T-helper 2 cell treated with Interferon-gamma antibody and Interleukin-4, amounts not matched to agents 5 μg/mL and 100 μg/mL, for 36 hours (primary cell): ENCODE measurements around the gene SCNN1B.

ENCODE experiments used
- DNase-seq: peaks from one replicate; pipeline ENCODE4 v3.0.0; 2021; ENCODE audit warnings: low spot score
- H3K27ac Mint-ChIP-seq: one replicate; pipeline ENCODE4 v1.8.0; 2021; ENCODE audit warnings: mild to moderate bottlenecking, mixed read lengths
- H3K27me3 Mint-ChIP-seq: one replicate; pipeline ENCODE4 v1.8.0; 2021; ENCODE audit warnings: low read depth, mixed read lengths
- H3K36me3 Mint-ChIP-seq: one replicate; pipeline ENCODE4 v1.8.0; 2021; ENCODE audit warnings: low read depth, mixed read lengths
- H3K4me1 Mint-ChIP-seq: one replicate; pipeline ENCODE4 v1.8.0; 2021; ENCODE audit warnings: low read depth, mixed read lengths
- H3K4me3 Mint-ChIP-seq: one replicate; pipeline ENCODE4 v1.8.0; 2022; ENCODE audit warnings: mild to moderate bottlenecking, moderate library complexity, mixed read lengths
- H3K9me3 Mint-ChIP-seq: one replicate; pipeline ENCODE4 v1.8.0; 2021; ENCODE audit warnings: mixed read lengths

Gene SCNN1B

GRCh38 chr16:23320693-23321092, 18.6 kb downstream of the SCNN1B start:
- no peak for DNase-seq
- Mint-ChIP-seq H3K27me3 (peaks cover 2% of the 10 kb centered on the region), H3K36me3 (no peaks in the 10 kb centered on the region), H3K4me1 (no peaks in the 10 kb centered on the region), H3K4me3 (no peak overlapping the region), H3K9me3 (no peaks in the 10 kb centered on the region), H3K27ac (no peak overlapping the region)

- Mint-ChIP-seq H3K27me3 (peaks cover 2% of the 10 kb centered on the region), H3K9me3 (no peaks in the 10 kb centered on the region), H3K4me1 (no peaks in the 10 kb centered on the region), H3K27ac (no peak overlapping the region), H3K4me3 (no peak overlapping the region), H3K36me3 (no peaks in the 10 kb centered on the region)
- DNase-seq = no peak
These were observed 19.2 kb downstream of the SCNN1B start for GRCh38 chr16:23321206-23321875.

GRCh38 chr16:23323224-23324030, 21.3 kb downstream of the SCNN1B start:
- H3K9me3 Mint-ChIP-seq = no peaks in the 10 kb centered on the region
- peaks cover 2% of the 10 kb centered on the region for H3K27me3 Mint-ChIP-seq
- no peak for DNase-seq
- H3K4me1 Mint-ChIP-seq = no peaks in the 10 kb centered on the region
- H3K27ac Mint-ChIP-seq = no peak overlapping the region
- H3K36me3 Mint-ChIP-seq = no peaks in the 10 kb centered on the region
- H3K4me3 Mint-ChIP-seq = no peak overlapping the region

GRCh38 chr16:23324727-23325126, 22.6 kb downstream of the SCNN1B start:
- no peak for DNase-seq
- Mint-ChIP-seq H3K27me3 (peaks cover 2% of the 10 kb centered on the region), H3K27ac (no peak overlapping the region), H3K4me3 (no peak overlapping the region), H3K36me3 (no peaks in the 10 kb centered on the region), H3K9me3 (no peaks in the 10 kb centered on the region), H3K4me1 (no peaks in the 10 kb centered on the region)

GRCh38 chr16:23327836-23328235, 25.7 kb downstream of the SCNN1B start:
- no peak overlapping the region for H3K27ac Mint-ChIP-seq
- no peak overlapping the region for H3K4me3 Mint-ChIP-seq
- H3K9me3 Mint-ChIP-seq = no peaks in the 10 kb centered on the region
- DNase-seq = no peak
- no peaks in the 10 kb centered on the region for H3K4me1 Mint-ChIP-seq
- H3K36me3 Mint-ChIP-seq = no peaks in the 10 kb centered on the region
- H3K27me3 Mint-ChIP-seq = peaks cover 2% of the 10 kb centered on the region

GRCh38 chr16:23330161-23330560, 28.1 kb downstream of the SCNN1B start:
- no peaks in the 10 kb centered on the region for H3K27me3 Mint-ChIP-seq
- H3K4me1 Mint-ChIP-seq = no peaks in the 10 kb centered on the region
- no peaks in the 10 kb centered on the region for H3K36me3 Mint-ChIP-seq
- H3K4me3 Mint-ChIP-seq = no peak overlapping the region
- no peak for DNase-seq
- no peaks in the 10 kb centered on the region for H3K9me3 Mint-ChIP-seq
- no peak overlapping the region for H3K27ac Mint-ChIP-seq

GRCh38 chr16:23330583-23331249, 28.6 kb downstream of the SCNN1B start:
- H3K27ac Mint-ChIP-seq = no peak overlapping the region
- no peaks in the 10 kb centered on the region for H3K9me3 Mint-ChIP-seq
- H3K4me1 Mint-ChIP-seq = no peaks in the 10 kb centered on the region

GRCh38 chr16:23333034-23333579, 31.0 kb downstream of the SCNN1B start:
- H3K27me3 Mint-ChIP-seq = no peaks in the 10 kb centered on the region
- no peaks in the 10 kb centered on the region for H3K4me1 Mint-ChIP-seq
- H3K9me3 Mint-ChIP-seq = no peaks in the 10 kb centered on the region
- DNase-seq = no peak
- no peaks in the 10 kb centered on the region for H3K36me3 Mint-ChIP-seq
- H3K4me3 Mint-ChIP-seq = no peak overlapping the region
- no peak overlapping the region for H3K27ac Mint-ChIP-seq

More at GRCh38 chr16:23330583-23331249, 28.6 kb downstream of the SCNN1B start:
- Mint-ChIP-seq H3K36me3 (no peaks in the 10 kb centered on the region), H3K4me3 (no peak overlapping the region), H3K27me3 (no peaks in the 10 kb centered on the region)
- no peak for DNase-seq

GRCh38 chr16:23333831-23334456, 31.8 kb downstream of the SCNN1B start:
- H3K4me3 Mint-ChIP-seq = no peak overlapping the region
- H3K27ac Mint-ChIP-seq = no peak overlapping the region
- DNase-seq = no peak
- H3K4me1 Mint-ChIP-seq = no peaks in the 10 kb centered on the region
- no peaks in the 10 kb centered on the region for H3K9me3 Mint-ChIP-seq
- H3K36me3 Mint-ChIP-seq = no peaks in the 10 kb centered on the region
- no peaks in the 10 kb centered on the region for H3K27me3 Mint-ChIP-seq

GRCh38 chr16:23334457-23334853, 32.4 kb downstream of the SCNN1B start:
- no peaks in the 10 kb centered on the region for H3K9me3 Mint-ChIP-seq
- H3K27ac Mint-ChIP-seq = no peak overlapping the region
- no peak overlapping the region for H3K4me3 Mint-ChIP-seq
- H3K27me3 Mint-ChIP-seq = no peaks in the 10 kb centered on the region
- H3K36me3 Mint-ChIP-seq = no peaks in the 10 kb centered on the region
- H3K4me1 Mint-ChIP-seq = no peaks in the 10 kb centered on the region
- DNase-seq = no peak

GRCh38 chr16:23334950-23335349, 32.8 kb downstream of the SCNN1B start:
- DNase-seq = no peak
- no peaks in the 10 kb centered on the region for H3K4me1 Mint-ChIP-seq
- H3K36me3 Mint-ChIP-seq = no peaks in the 10 kb centered on the region
- no peak overlapping the region for H3K4me3 Mint-ChIP-seq
- peaks cover under 1% of the 10 kb centered on the region for H3K27me3 Mint-ChIP-seq
- no peaks in the 10 kb centered on the region for H3K9me3 Mint-ChIP-seq
- H3K27ac Mint-ChIP-seq = no peak overlapping the region

GRCh38 chr16:23337836-23338550, 35.9 kb downstream of the SCNN1B start:
- no peaks in the 10 kb centered on the region for H3K4me1 Mint-ChIP-seq
- DNase-seq = no peak
- no peaks in the 10 kb centered on the region for H3K36me3 Mint-ChIP-seq
- H3K27ac Mint-ChIP-seq = no peak overlapping the region
- no peaks in the 10 kb centered on the region for H3K9me3 Mint-ChIP-seq
- peaks cover 8% of the 10 kb centered on the region for H3K27me3 Mint-ChIP-seq
- H3K4me3 Mint-ChIP-seq = no peak overlapping the region

- Mint-ChIP-seq H3K27ac (no peak overlapping the region), H3K9me3 (no peaks in the 10 kb centered on the region), H3K4me1 (no peaks in the 10 kb centered on the region), H3K36me3 (no peaks in the 10 kb centered on the region), H3K27me3 (peaks cover 8% of the 10 kb centered on the region), H3K4me3 (no peak overlapping the region)
- DNase-seq = no peak
These were observed 37.7 kb downstream of the SCNN1B start for GRCh38 chr16:23339787-23340186.
